NB4 (cell line): ENCODE measurements around the gene TBL1XR1.

ENCODE experiments used
- POLR2A ChIP-seq: IDR thresholded peaks from 2 replicates; pipeline ENCODE4 v1.6.1; 2011; ENCODE audit warnings: mild to moderate bottlenecking; ENCODE audit not compliant: insufficient read length; ENCODE audit errors: extremely low read depth
- TF ChIP-seq, protein P1 (sequence below): IDR thresholded peaks from one replicate; pipeline ENCODE4 v1.5.1; 2012; ENCODE audit warnings: low read depth, low read length

DNA sequence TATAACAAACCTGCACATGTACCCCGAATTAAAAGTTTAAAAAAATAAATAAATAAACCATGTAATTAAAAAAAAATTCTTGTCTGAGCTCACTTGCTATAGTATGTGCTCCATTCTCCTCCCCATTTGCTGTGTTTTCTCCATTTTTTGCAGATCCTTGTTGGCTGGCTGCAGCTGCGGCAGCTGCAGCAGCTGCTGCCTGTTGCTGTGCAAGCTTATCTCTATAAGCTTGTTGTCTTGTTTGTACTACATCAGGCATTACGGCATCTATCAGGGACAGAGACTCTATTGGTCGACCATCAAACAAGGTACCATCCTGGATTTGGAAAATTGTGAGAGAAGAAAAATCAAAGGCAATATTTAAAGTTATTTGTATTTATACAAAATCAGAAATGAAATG is 145.9 kb downstream of the TBL1XR1 start:
- TF ChIP-seq, protein P1, sequence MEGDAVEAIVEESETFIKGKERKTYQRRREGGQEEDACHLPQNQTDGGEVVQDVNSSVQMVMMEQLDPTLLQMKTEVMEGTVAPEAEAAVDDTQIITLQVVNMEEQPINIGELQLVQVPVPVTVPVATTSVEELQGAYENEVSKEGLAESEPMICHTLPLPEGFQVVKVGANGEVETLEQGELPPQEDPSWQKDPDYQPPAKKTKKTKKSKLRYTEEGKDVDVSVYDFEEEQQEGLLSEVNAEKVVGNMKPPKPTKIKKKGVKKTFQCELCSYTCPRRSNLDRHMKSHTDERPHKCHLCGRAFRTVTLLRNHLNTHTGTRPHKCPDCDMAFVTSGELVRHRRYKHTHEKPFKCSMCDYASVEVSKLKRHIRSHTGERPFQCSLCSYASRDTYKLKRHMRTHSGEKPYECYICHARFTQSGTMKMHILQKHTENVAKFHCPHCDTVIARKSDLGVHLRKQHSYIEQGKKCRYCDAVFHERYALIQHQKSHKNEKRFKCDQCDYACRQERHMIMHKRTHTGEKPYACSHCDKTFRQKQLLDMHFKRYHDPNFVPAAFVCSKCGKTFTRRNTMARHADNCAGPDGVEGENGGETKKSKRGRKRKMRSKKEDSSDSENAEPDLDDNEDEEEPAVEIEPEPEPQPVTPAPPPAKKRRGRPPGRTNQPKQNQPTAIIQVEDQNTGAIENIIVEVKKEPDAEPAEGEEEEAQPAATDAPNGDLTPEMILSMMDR: no peak
- no peak for TF ChIP-seq POLR2A
